DOHH2 (cell line): ENCODE measurements around the gene PRPSAP1.

Experiments used
- EZH2phosphoT487 ChIP-seq: fragments of 200-600 bp; sonication (generic); IDR thresholded peaks from 2 replicates; pipeline ENCODE4 v1.6.1; 2017; ENCODE audit warnings: borderline replicate concordance, mild to moderate bottlenecking, antibody characterized with exemption, low read length, moderate library complexity, mixed read lengths
- TF ChIP-seq, protein P1 (sequence below): fragments of 200-600 bp; sonication (generic); IDR thresholded peaks from one replicate; pipeline ENCODE4 v1.5.1; 2014; ENCODE audit warnings: antibody characterized with exemption, mild to moderate bottlenecking, low read depth, low read length; ENCODE audit not compliant: poor library complexity, severe bottlenecking

DNA sequence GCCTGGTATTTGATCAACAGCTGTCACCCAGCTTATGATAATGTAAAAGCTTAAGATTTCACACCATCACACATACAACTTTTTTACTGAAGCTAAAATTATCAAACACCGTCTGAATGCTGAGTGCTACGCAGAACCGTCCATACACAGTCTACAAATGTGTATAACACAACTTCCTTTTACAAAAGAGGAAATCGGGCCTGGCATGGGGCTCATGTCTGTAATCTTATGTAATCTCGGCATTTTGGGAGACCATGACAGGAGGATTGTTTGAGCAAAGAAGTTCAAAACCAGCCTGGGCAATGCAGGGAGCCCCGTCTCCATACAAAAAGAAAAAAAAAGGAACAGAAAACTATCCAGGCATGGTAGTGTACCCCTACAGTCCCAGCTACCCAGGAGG, 26.0 kb downstream of the PRPSAP1 start:
- TF ChIP-seq, protein P1, sequence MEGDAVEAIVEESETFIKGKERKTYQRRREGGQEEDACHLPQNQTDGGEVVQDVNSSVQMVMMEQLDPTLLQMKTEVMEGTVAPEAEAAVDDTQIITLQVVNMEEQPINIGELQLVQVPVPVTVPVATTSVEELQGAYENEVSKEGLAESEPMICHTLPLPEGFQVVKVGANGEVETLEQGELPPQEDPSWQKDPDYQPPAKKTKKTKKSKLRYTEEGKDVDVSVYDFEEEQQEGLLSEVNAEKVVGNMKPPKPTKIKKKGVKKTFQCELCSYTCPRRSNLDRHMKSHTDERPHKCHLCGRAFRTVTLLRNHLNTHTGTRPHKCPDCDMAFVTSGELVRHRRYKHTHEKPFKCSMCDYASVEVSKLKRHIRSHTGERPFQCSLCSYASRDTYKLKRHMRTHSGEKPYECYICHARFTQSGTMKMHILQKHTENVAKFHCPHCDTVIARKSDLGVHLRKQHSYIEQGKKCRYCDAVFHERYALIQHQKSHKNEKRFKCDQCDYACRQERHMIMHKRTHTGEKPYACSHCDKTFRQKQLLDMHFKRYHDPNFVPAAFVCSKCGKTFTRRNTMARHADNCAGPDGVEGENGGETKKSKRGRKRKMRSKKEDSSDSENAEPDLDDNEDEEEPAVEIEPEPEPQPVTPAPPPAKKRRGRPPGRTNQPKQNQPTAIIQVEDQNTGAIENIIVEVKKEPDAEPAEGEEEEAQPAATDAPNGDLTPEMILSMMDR, result no peak
- no peak for TF ChIP-seq EZH2phosphoT487
